ENCODE measurements around the gene SH3D21. TPM values are rescaled to one million over a fixed set of nuclear protein-coding genes. Genes with fewer than 3 reads are reported as not detected.

The SH3D21 gene
- total and polyA plus RNA-seq, 10 of the 15 experiments (the other 5 are each of a cell fraction or from before 2014, with no cell fraction given), result 0.06 to 5.9 (median 2.4) TPM

DNA sequence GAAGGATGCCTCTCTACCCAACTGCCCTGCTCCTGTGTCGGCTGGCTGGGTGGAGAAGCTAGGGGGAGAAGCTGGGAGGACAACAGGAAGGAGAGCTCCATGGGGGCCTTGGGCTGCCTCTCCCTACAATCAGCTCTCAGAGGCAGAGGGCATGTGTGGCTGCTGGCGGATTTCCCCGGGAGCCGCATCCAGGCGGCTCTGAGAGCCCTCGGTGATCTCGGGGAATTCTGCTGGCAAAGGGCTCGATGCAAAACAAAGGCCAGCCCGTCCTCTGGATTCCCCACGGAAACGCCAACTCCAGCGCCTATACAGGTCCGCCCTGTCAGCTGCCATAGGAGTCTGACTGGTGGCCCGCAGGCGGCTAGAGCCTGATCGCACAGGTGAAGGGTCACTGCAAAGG, 43.7 kb downstream of the SH3D21 start:
- ATAC-seq (no peak; the same call in 2 of the 3 replicates), DNase-seq (ENCODE audit: low read depth, low spot score) (no peak), FAIRE-seq (no peak)
- Histone ChIP-seq H3K27ac (ENCODE audit: control insufficient read depth, insufficient read depth) (peak overlapping the region; percentile 79), H3K9me3 (replicated peaks; ENCODE audit: control insufficient read depth, insufficient read depth, low read length) (no peaks in the 10 kb centered on the region), H3K79me2 (ENCODE audit: control insufficient read depth, insufficient read depth, low read length) (no peaks in the 10 kb centered on the region; the same call in 1 of the 2 replicates), H3K4me2 (ENCODE audit: control insufficient read depth, insufficient read depth) (peak overlapping the region; percentile 71), H3K4me3 (no peak overlapping the region), H3K27me3 (replicated peaks in 1 of 2; ENCODE audit: control insufficient read depth in 2 of 2, insufficient read depth in 2 of 2, low read length in 1 of 2) (no peaks in the 10 kb centered on the region), H3K9ac (ENCODE audit: control insufficient read depth, insufficient read depth, low read length) (peak overlapping the region; percentile 28; the same call in 1 of the 2 replicates), H2AFZ (ENCODE audit: control insufficient read depth, low read depth, low read length) (no peak overlapping the region), H4K20me1 (ENCODE audit: control insufficient read depth, insufficient read depth) (no peaks in the 10 kb centered on the region), H3K36me3 (ENCODE audit: control insufficient read depth in 2 of 2, insufficient read depth in 2 of 2, low read length in 1 of 2) (peaks cover 18 to 22% of the 10 kb centered on the region in 2 experiments; a peak in 3 of 4 replicates), H3K4me1 (ENCODE audit: control insufficient read depth, insufficient read depth, low read length) (peaks cover 37% of the 10 kb centered on the region)
- ChIA-PET CTCF (interaction anchor here (0.5 to 13.5 kb wide), 8 partner anchors 17 to 510 kb away, joined by 3 to 157 read pairs (median 4); partner anchors contain the start of gene STK40), SMC1A (ENCODE audit: uncharacterized antibody, unreplicated experiment) (interaction anchor here (1.0 to 3.6 kb wide), 7 partner anchors 10 to 72 kb away, joined by 4 to 24 read pairs (median 6); partner anchors contain the start of gene LSM10), RAD21 (ENCODE audit: unreplicated experiment) (interaction anchor here (1.5 to 2.9 kb wide), 4 partner anchors 19 to 70 kb away, joined by 3 to 17 read pairs (median 10); partner anchors contain the start of gene STK40), POLR2A (interaction anchor here (0.5 to 2.6 kb wide), 9 partner anchors 17 to 126 kb away, joined by 3 to 15 read pairs (median 4); no protein-coding TSS in a partner anchor)
- in situ Hi-C loops (cut with MboI), result loop anchor here (5.0 kb wide), 1 partner anchor 72 kb away; no protein-coding TSS in a partner anchor
- no TSS peak for BruUV-seq (replicated peaks)
- no peak for TF ChIP-seq SIN3A (IDR thresholded peaks at IDR 0.05; ENCODE audit: low read depth, low read length)
- TF ChIP-seq, protein P1, sequence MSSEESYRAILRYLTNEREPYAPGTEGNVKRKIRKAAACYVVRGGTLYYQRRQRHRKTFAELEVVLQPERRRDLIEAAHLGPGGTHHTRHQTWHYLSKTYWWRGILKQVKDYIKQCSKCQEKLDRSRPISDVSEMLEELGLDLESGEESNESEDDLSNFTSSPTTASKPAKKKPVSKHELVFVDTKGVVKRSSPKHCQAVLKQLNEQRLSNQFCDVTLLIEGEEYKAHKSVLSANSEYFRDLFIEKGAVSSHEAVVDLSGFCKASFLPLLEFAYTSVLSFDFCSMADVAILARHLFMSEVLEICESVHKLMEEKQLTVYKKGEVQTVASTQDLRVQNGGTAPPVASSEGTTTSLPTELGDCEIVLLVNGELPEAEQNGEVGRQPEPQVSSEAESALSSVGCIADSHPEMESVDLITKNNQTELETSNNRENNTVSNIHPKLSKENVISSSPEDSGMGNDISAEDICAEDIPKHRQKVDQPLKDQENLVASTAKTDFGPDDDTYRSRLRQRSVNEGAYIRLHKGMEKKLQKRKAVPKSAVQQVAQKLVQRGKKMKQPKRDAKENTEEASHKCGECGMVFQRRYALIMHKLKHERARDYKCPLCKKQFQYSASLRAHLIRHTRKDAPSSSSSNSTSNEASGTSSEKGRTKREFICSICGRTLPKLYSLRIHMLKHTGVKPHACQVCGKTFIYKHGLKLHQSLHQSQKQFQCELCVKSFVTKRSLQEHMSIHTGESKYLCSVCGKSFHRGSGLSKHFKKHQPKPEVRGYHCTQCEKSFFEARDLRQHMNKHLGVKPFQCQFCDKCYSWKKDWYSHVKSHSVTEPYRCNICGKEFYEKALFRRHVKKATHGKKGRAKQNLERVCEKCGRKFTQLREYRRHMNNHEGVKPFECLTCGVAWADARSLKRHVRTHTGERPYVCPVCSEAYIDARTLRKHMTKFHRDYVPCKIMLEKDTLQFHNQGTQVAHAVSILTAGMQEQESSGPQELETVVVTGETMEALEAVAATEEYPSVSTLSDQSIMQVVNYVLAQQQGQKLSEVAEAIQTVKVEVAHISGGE (CRISPR knock-in tag; IDR thresholded peaks at IDR 0.05), result no peak
- TF ChIP-seq IKZF1 (conservative IDR thresholded peaks at IDR 0.05), result no peak
- TF ChIP-seq RELA (IDR thresholded peaks at IDR 0.05; ENCODE audit: borderline replicate concordance, partially characterized antibody), result no peak
- no peak for TF ChIP-seq FOXM1 (IDR thresholded peaks at IDR 0.05; ENCODE audit: low read depth, low read length)
- TF ChIP-seq PAX8 (IDR thresholded peaks at IDR 0.05), result no peak
- TF ChIP-seq, protein P2, sequence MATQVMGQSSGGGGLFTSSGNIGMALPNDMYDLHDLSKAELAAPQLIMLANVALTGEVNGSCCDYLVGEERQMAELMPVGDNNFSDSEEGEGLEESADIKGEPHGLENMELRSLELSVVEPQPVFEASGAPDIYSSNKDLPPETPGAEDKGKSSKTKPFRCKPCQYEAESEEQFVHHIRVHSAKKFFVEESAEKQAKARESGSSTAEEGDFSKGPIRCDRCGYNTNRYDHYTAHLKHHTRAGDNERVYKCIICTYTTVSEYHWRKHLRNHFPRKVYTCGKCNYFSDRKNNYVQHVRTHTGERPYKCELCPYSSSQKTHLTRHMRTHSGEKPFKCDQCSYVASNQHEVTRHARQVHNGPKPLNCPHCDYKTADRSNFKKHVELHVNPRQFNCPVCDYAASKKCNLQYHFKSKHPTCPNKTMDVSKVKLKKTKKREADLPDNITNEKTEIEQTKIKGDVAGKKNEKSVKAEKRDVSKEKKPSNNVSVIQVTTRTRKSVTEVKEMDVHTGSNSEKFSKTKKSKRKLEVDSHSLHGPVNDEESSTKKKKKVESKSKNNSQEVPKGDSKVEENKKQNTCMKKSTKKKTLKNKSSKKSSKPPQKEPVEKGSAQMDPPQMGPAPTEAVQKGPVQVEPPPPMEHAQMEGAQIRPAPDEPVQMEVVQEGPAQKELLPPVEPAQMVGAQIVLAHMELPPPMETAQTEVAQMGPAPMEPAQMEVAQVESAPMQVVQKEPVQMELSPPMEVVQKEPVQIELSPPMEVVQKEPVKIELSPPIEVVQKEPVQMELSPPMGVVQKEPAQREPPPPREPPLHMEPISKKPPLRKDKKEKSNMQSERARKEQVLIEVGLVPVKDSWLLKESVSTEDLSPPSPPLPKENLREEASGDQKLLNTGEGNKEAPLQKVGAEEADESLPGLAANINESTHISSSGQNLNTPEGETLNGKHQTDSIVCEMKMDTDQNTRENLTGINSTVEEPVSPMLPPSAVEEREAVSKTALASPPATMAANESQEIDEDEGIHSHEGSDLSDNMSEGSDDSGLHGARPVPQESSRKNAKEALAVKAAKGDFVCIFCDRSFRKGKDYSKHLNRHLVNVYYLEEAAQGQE (IDR thresholded peaks at IDR 0.05; ENCODE audit: low read depth, low read length), result no peak
- no peak for TF ChIP-seq IRF4 (IDR thresholded peaks at IDR 0.05; ENCODE audit: low read depth, low read length)
- no peak for TF ChIP-seq HDAC6 (IDR thresholded peaks at IDR 0.05; ENCODE audit: unreplicated experiment)
- no peak for TF ChIP-seq MXI1 (IDR thresholded peaks at IDR 0.05; ENCODE audit: low read depth, low read length)
- TF ChIP-seq, protein P3, sequence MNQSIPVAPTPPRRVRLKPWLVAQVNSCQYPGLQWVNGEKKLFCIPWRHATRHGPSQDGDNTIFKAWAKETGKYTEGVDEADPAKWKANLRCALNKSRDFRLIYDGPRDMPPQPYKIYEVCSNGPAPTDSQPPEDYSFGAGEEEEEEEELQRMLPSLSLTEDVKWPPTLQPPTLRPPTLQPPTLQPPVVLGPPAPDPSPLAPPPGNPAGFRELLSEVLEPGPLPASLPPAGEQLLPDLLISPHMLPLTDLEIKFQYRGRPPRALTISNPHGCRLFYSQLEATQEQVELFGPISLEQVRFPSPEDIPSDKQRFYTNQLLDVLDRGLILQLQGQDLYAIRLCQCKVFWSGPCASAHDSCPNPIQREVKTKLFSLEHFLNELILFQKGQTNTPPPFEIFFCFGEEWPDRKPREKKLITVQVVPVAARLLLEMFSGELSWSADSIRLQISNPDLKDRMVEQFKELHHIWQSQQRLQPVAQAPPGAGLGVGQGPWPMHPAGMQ (IDR thresholded peaks at IDR 0.05; ENCODE audit: borderline replicate concordance), result no peak
- no peak for TF ChIP-seq YBX1 (IDR thresholded peaks at IDR 0.05)
- WGBS (ENCODE audit: insufficient coverage, insufficient replicate concordance, low lambda C conversion rate, missing lambda C conversion rate), result 94% methylated on average over 16 of the region's 16 CpGs
- intact Hi-C loops (cut with micrococcal nuclease; ENCODE audit: unreplicated experiment), result loop anchor here (2.0 kb wide), 1 partner anchor 19 kb away; no protein-coding TSS in a partner anchor
